ENCODE data around the gene NAA38. TPM values are rescaled to one million over a fixed set of nuclear protein-coding genes. Genes with fewer than 3 reads are reported as not detected.

Gene NAA38
- 36.3 and 36.6 TPM in 2 replicates for total RNA-seq (2022)
- Bru-seq, nascent RNA = percentile 71 among the genes with signal in this experiment
- percentile 70 among the genes with signal in this experiment for BruChase-seq, experiment 1, labeled RNA remaining after a 6-hour chase
- percentile 67 among the genes with signal in this experiment for BruChase-seq, experiment 2, labeled RNA remaining after a 2-hour chase
- long read RNA-seq, transcript NAA38-205 (3 exons, 852 nt) = major isoform, 49 of 101 reads
- long read RNA-seq, transcript NAA38-206 (2 exons, 424 nt) = minor isoform, 9 of 101 reads
- long read RNA-seq, transcript NAA38-201 (2 exons, 999 nt) = minor isoform, 28 of 101 reads
- long read RNA-seq, partial matches to known transcripts = 1 of 101 reads
- long read RNA-seq, other reads (novel, unspliced or antisense) = 10 of 101 reads

GRCh38 chr17:7856811-7857712 lies at the start of gene NAA38:
Gene NAA38, minus strand, starts transcription at chr17:7857559. Its CDS starts 96 bp downstream, at chr17:7857463.
- Mint-ChIP-seq H3K4me3 (ENCODE audit: low read depth, unreplicated experiment) (no peak within 1 kb of the TSS), H3K36me3 (ENCODE audit: insufficient read depth, unreplicated experiment) (peaks cover 14% of the 10 kb centered on the region), H3K9me3 (ENCODE audit: low read depth, unreplicated experiment) (no peaks in the 10 kb centered on the region), H3K4me1 (ENCODE audit: low read depth, unreplicated experiment) (no peaks in the 10 kb centered on the region), H3K27ac (ENCODE audit: unreplicated experiment) (no peak within 1 kb of the TSS), H3K27me3 (ENCODE audit: unreplicated experiment) (no peaks in the 10 kb centered on the region)
- CTCF ChIA-PET = interaction anchor here (0.5 to 1.1 kb wide), 9 partner anchors 12 to 237 kb away, joined by 3 to 6 read pairs (median 4); partner anchors contain the start of gene KDM6B
- intact Hi-C loops (cut with micrococcal nuclease; ENCODE audit: unreplicated experiment) = loop anchor here (1.0 to 10.0 kb wide), 4 partner anchors 14 to 132 kb away; no protein-coding TSS in a partner anchor
- BruUV-seq (replicated peaks) = TSS peak; percentile 96
- no peak for TF ChIP-seq CTCF (IDR thresholded peaks at IDR 0.05; ENCODE audit: unreplicated experiment)
- peak; percentile 91 for DNase-seq

- Mint-ChIP-seq H3K27me3 (ENCODE audit: unreplicated experiment) (no peaks in the 10 kb centered on the region), H3K36me3 (ENCODE audit: insufficient read depth, unreplicated experiment) (peaks cover 30% of the 10 kb centered on the region), H3K9me3 (ENCODE audit: low read depth, unreplicated experiment) (no peaks in the 10 kb centered on the region), H3K4me1 (ENCODE audit: low read depth, unreplicated experiment) (no peaks in the 10 kb centered on the region), H3K4me3 (ENCODE audit: low read depth, unreplicated experiment) (no peak overlapping the region), H3K27ac (ENCODE audit: unreplicated experiment) (no peak overlapping the region)
- intact Hi-C loops (cut with micrococcal nuclease; ENCODE audit: unreplicated experiment) = no loop called here
- CTCF ChIA-PET = no interaction called here
- TF ChIP-seq CTCF (IDR thresholded peaks at IDR 0.05; ENCODE audit: unreplicated experiment) = no peak
- TSS peak; percentile 32 for BruUV-seq (replicated peaks)
- no peak for DNase-seq
Observed at GRCh38 chr17:7903154-7904103, 46.1 kb upstream of the NAA38 start.

GRCh38 chr17:7897773-7898172 lies 40.4 kb upstream of the NAA38 start:
- CTCF ChIA-PET = no interaction called here
- TF ChIP-seq CTCF (IDR thresholded peaks at IDR 0.05; ENCODE audit: unreplicated experiment) = no peak
- no peak for DNase-seq
- H3K4me3 Mint-ChIP-seq (ENCODE audit: low read depth, unreplicated experiment) = no peak overlapping the region
- no peaks in the 10 kb centered on the region for H3K4me1 Mint-ChIP-seq (ENCODE audit: low read depth, unreplicated experiment)
- H3K27me3 Mint-ChIP-seq (ENCODE audit: unreplicated experiment) = no peaks in the 10 kb centered on the region
- H3K9me3 Mint-ChIP-seq (ENCODE audit: low read depth, unreplicated experiment) = no peaks in the 10 kb centered on the region
- intact Hi-C loops (cut with micrococcal nuclease; ENCODE audit: unreplicated experiment) = loop anchor here (5.0 kb wide), 1 partner anchor 35 kb away; no protein-coding TSS in a partner anchor
- no peak overlapping the region for H3K27ac Mint-ChIP-seq (ENCODE audit: unreplicated experiment)
- peaks cover 41% of the 10 kb centered on the region for H3K36me3 Mint-ChIP-seq (ENCODE audit: insufficient read depth, unreplicated experiment)
- no TSS peak for BruUV-seq (replicated peaks)

- no peak for TF ChIP-seq CTCF (IDR thresholded peaks at IDR 0.05; ENCODE audit: unreplicated experiment)
- Mint-ChIP-seq H3K27me3 (ENCODE audit: unreplicated experiment) (no peaks in the 10 kb centered on the region), H3K9me3 (ENCODE audit: low read depth, unreplicated experiment) (no peaks in the 10 kb centered on the region), H3K4me3 (ENCODE audit: low read depth, unreplicated experiment) (no peak overlapping the region), H3K36me3 (ENCODE audit: insufficient read depth, unreplicated experiment) (peaks cover 36% of the 10 kb centered on the region), H3K4me1 (ENCODE audit: low read depth, unreplicated experiment) (no peaks in the 10 kb centered on the region), H3K27ac (ENCODE audit: unreplicated experiment) (no peak overlapping the region)
- BruUV-seq (replicated peaks) = no TSS peak
- DNase-seq = no peak
- intact Hi-C loops (cut with micrococcal nuclease; ENCODE audit: unreplicated experiment) = loop anchor here (5.0 kb wide), 1 partner anchor 35 kb away; no protein-coding TSS in a partner anchor
- CTCF ChIA-PET = no interaction called here
Observed at GRCh38 chr17:7897090-7897489, 39.7 kb upstream of the NAA38 start.

All from Calu3 (cell line).